A549 treated with Hydrocortisone at 1 μM for 4 hours (cell line): ENCODE data around the gene LSM5. TPM values are rescaled to one million over a fixed set of nuclear protein-coding genes. Genes with fewer than 3 reads are reported as not detected.

Experiments
- total RNA-seq: library from RNA; stranded (reverse); fragments of 200-300 nt; extraction: Qiagen RNA extraction; gene quantifications from 5 replicates; pipeline ENCODE4 v1.2.3, GENCODE V29; 2022

LSM5 gene
- 65.0 to 111 TPM (median 102 TPM) in 5 replicates for total RNA-seq

GRCh38 chr7:32490127-32490796 is at the start of gene LSM5:
LSM5 (minus strand) TSS chr7:32490380; CDS start chr7:32490365, 15 bp downstream.

GRCh38 chr7:32495298-32496051 is 5.3 kb upstream of the LSM5 start, which contains the start of gene AVL9:
AVL9 (plus strand) TSS chr7:32495489; CDS start chr7:32495710, 221 bp downstream.

Other genes with a start within 250 kb of the LSM5 start
- gene AVL9, start 5.1 kb upstream of the LSM5 start, total RNA-seq = 20.6 to 29.5 TPM (median 27.3 TPM) in 5 replicates